HG03354 (cell line): ENCODE measurements around the gene SLC39A11.
"Not testable (repeated sequence)": the region's sequence is repeated elsewhere in the genome, so short reads cannot be mapped to it uniquely, and the experiment has no call there.

Source experiments
- ATAC-seq: cut with Tn5 transposase; IDR thresholded peaks from one replicate; pipeline ENCODE4 v1.9.1; 2021; ENCODE audit warnings: mild to moderate bottlenecking; ENCODE audit not compliant: unreplicated experiment, poor library complexity, severe bottlenecking

SLC39A11 gene

DNA sequence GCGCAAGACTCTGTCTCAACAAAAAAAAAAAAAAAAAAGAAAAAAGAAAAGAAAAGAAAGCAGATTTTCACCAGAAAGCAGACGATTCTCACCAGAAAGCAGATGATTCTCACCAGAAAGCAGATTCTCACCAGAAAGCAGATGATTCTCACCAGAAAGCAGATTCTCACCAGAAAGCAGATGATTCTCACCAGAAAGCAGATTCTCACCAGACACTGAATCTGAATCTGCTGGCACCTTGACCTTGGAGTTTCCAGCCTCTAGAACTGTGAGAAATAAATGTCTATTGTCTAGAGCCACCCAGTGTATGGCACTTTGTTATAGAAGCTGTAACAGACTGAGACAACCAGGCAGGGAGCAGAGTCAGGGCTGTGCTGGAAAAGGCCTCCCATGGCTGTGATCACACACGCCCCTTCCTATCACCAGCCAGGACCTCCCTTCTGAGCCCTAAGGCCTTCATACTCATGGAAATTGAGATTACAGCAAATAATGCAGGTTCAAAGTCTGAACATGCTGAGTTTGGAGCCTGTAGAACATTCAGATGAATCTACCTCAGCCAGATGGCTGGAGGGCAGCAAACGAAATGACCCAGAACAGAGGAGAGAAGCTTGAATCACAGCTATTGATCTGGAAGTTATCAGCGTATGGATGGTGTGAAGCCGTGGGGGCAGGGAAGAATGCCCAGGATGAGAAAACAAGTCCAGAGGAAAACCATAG is 309.3 kb downstream of the SLC39A11 start:
- ATAC-seq, result no peak

DNA sequence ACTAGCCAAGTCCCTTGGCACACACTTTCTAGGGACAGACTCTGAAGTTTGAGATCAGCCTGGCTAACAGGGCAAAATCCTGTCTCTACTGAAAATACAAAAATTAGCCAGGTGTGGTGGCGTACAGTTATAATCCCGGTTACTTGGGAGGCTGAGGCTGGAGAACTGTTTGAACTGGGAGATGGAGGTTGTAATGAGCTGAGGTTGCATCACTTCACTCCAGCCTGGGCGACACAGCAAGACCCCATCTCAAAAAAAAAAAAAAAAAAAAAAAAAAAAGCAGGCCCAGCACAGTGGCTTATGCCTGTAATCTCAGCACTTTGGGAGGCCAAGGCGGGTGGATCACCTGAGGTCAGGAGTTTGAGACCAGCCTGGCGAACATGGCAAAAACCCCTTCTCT is 310.1 kb downstream of the SLC39A11 start:
- not testable (repeated sequence) for ATAC-seq

- no peak for ATAC-seq
Observed at GRCh38 chr17:72778169-72779151, 314.0 kb downstream of the SLC39A11 start.

DNA sequence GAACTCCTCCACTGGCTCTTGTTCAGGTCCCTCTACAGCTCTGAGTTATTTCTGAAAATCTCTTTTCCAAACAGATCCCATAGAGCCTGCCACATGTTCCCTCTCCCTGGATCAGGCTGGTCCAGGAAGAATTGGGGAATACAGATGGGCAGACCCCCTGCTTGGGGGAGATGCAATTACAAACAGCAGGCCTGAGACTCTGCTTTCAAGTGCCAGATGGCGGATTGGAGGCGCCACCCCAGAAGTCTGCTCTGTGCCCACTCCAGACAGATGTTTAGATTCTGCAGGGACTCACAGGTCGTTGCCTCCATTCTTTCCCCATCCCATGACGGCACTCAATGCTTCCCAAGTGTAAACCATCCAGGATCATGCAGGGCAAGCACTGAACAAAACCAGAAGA is 316.6 kb downstream of the SLC39A11 start:
- ATAC-seq, result no peak

DNA sequence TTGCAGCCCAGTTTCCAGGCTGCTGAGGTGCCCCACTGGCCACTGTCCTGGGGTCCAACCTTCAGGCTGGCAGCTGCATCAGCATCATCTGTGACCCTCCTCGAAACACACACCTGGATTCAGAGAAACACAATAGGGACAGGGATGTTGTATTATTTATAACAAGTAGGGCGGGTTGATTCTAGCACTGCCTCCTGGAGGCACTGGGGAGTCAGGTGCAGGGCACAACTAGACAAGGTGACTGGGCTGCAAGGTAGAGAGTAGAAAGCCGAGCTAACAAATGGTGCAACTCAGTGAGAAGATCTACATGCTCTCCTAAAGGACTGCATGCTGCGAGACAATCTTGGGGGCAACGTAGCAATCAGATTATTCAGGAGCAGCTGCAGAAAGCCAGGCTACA is 317.3 kb downstream of the SLC39A11 start:
- ATAC-seq, result no peak

DNA sequence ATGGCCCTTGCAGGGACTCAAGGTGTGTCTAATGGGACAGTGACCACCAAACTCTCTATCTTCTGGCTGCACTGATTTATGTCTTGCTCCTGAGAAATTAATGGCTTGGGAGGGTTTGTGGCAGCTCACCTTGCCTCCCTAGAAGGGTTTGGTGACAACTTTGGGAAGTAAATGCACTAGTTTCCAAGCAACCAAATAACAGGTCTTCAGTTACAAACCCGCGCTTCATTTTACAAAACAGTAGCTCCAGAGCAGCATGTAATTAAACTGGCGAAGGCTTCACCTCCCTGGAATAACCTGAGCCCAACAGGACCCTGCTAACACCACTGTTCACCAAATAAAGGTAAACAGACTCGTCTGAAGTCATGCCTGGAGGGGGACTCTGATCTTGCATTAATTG is 318.3 kb downstream of the SLC39A11 start:
- no peak for ATAC-seq

- ATAC-seq, result not testable (repeated sequence)
Observed at GRCh38 chr17:72773225-72773624, 319.3 kb downstream of the SLC39A11 start.

GRCh38 chr17:72772331-72772821 is 320.1 kb downstream of the SLC39A11 start:
- ATAC-seq, result no peak

- no peak for ATAC-seq
Observed at GRCh38 chr17:72771734-72772133, 320.8 kb downstream of the SLC39A11 start.

DNA sequence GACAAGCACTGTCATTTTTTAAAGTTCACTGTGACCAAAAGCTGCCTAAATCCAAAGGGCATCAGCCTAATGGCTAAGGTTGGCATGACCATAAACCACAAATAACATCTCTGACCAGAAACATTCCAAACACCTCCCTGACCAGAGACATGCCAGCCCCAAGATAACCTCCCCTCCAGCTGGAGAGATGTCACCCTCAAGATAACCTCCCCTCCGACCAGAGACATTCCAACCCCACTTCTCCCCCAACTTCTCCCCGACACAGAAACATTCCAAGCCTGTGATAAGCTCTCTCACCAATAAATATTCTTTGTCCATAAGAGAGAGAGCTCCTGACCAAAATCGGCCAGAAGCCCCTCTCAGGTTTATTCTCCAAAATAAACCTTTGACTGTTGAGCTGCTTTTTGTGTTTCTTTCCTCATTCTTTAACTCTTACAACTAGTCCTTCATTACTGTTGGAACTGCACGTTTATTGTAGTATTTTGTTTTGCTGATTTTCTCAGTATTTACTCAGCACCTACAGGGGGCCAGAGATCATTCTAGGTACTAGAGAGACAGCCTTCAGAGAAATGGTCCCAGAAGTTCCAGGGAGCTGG is 325.6 kb downstream of the SLC39A11 start:
- ATAC-seq, result no peak

- ATAC-seq, result no peak
Observed at GRCh38 chr17:72765368-72766153, 326.9 kb downstream of the SLC39A11 start.

GRCh38 chr17:72764632-72765041 is 327.9 kb downstream of the SLC39A11 start:
- no peak for ATAC-seq

GRCh38 chr17:72763981-72764380 is 328.5 kb downstream of the SLC39A11 start:
- ATAC-seq, result no peak

GRCh38 chr17:72761893-72762575 is 330.5 kb downstream of the SLC39A11 start:
- ATAC-seq, result not testable (repeated sequence)

GRCh38 chr17:72761431-72761830 is 331.1 kb downstream of the SLC39A11 start:
- no peak for ATAC-seq

GRCh38 chr17:72760368-72760767 is 332.1 kb downstream of the SLC39A11 start:
- ATAC-seq, result no peak

DNA sequence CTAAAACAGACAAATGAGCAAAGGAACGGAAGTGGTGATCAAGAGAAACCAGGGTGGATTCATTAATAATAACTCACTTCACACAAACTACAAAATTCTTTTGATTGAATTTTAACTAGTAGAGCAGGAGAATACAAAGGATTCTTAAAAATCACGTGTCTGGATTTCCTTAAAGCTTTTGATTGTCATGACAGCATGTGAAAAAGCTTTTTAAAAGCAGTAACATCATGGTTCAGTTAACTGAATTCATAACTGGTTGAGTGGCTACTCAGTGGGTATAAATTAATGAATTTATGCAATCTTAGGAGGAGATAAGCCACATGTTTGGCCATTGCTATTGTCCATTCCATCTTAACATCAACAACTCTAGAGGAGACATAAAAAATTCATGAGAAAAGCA is 333.2 kb downstream of the SLC39A11 start:
- ATAC-seq, result no peak

GRCh38 chr17:72756256-72756655 is 336.2 kb downstream of the SLC39A11 start:
- no peak for ATAC-seq

DNA sequence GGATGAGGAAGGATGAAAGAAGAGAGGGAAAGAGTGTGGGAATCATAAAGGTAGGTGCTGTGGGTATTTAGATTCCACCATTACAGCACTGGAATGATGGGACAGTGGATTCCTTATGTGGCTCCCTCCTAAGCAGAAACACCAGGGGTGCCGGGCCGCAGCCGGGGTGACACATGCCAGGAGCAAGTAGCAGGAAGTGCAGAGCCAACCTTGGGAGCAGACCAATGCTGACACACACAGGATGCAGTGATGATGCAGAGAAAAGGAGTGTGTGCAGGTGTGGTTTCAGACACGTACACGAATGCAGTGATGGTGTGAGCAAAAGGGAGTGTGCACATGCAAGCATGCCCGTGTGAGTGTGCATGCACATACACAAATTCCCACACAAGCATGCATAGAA is 338.0 kb downstream of the SLC39A11 start:
- ATAC-seq, result no peak
